WTC11 (cell line): ENCODE results near the gene CUTC. TPM values are rescaled to one million over a fixed set of nuclear protein-coding genes. Genes with fewer than 3 reads are reported as not detected.
A peak's percentile ranks its signal among the peaks of the same experiment; 100 is the strongest.

Source experiments
- ATAC-seq: fragments of 200-7000 bp; cut with Tn5 transposase; 2 replicates; pipeline ENCODE4 v1.10.0; 2021; ENCODE audit warnings: mild to moderate bottlenecking, moderate library complexity
- CTCF ChIA-PET: fragments of 300-600 bp; sonication (Branson Sonifier 250); formaldehyde crosslinking; loops from one replicate; lab custom pipeline; 2021; ENCODE audit warnings: antibody characterized with exemption; lab: Charles Lee
- POLR2A ChIA-PET: fragments of 350-600 bp; sonication (Branson Sonifier 250); formaldehyde crosslinking; loops from one replicate; lab custom pipeline; 2021; ENCODE audit warnings: antibody characterized with exemption; lab: Charles Lee
- DNase-seq: peaks from one replicate; pipeline ENCODE4 v3.0.0; 2021; ENCODE audit warnings: low spot score
- H3K27ac Mint-ChIP-seq: 2 replicates; pipeline ENCODE4 v1.8.0; 2021; ENCODE audit warnings: mixed read lengths
- H3K27me3 Mint-ChIP-seq: 2 replicates; pipeline ENCODE4 v1.8.0; 2021; ENCODE audit warnings: low read depth, mild to moderate bottlenecking, moderate library complexity, mixed read lengths
- H3K36me3 Mint-ChIP-seq: 2 replicates; pipeline ENCODE4 v1.8.0; 2021; ENCODE audit warnings: mixed read lengths
- H3K4me1 Mint-ChIP-seq: 2 replicates; pipeline ENCODE4 v1.8.0; 2022; ENCODE audit warnings: mixed read lengths
- H3K4me3 Mint-ChIP-seq: 2 replicates; pipeline ENCODE4 v1.8.0; 2021; ENCODE audit warnings: mild to moderate bottlenecking, moderate library complexity, mixed read lengths
- H3K9me3 Mint-ChIP-seq: 2 replicates; pipeline ENCODE4 v1.8.0; 2021; ENCODE audit warnings: mixed read lengths
- ATF1 ChIP-seq: sonication (generic); formaldehyde crosslinking; IDR thresholded peaks from 2 replicates; pipeline ENCODE4 v1.8.1; 2023; ENCODE audit warnings: mild to moderate bottlenecking, moderate library complexity, missing genetic modification reagents
- CBFB ChIP-seq: sonication (generic); formaldehyde crosslinking; IDR thresholded peaks from 2 replicates; pipeline ENCODE4 v1.8.1; 2022; ENCODE audit warnings: mild to moderate bottlenecking, low read depth, missing genetic modification reagents
- ERG ChIP-seq: fragments of 250-450 bp; sonication (Bioruptor Pico); IDR thresholded peaks from 2 replicates; pipeline ENCODE4 v1.8.0; 2021; ENCODE audit warnings: mild to moderate bottlenecking
- ETV6 ChIP-seq: sonication (generic); formaldehyde crosslinking; IDR thresholded peaks from 2 replicates; pipeline ENCODE4 v1.8.1; 2022; ENCODE audit warnings: mild to moderate bottlenecking, missing genetic modification reagents
- FOXP1 ChIP-seq: sonication (generic); formaldehyde crosslinking; IDR thresholded peaks from 2 replicates; pipeline ENCODE4 v1.8.0; 2022; ENCODE audit warnings: missing genetic modification reagents, mild to moderate bottlenecking, moderate library complexity, borderline replicate concordance
- IRF2 ChIP-seq: sonication (generic); formaldehyde crosslinking; IDR thresholded peaks from 2 replicates; pipeline ENCODE4 v1.8.0; 2022; ENCODE audit warnings: low read depth, missing genetic modification reagents, borderline replicate concordance
- KAT7 ChIP-seq: sonication (generic); formaldehyde crosslinking; IDR thresholded peaks from 2 replicates; pipeline ENCODE4 v1.8.1; 2023; ENCODE audit warnings: missing genetic modification reagents, mild to moderate bottlenecking, borderline replicate concordance
- MYBL2 ChIP-seq: sonication (generic); formaldehyde crosslinking; IDR thresholded peaks from 2 replicates; pipeline ENCODE4 v1.8.1; 2023; ENCODE audit warnings: mild to moderate bottlenecking, moderate library complexity, missing genetic modification reagents
- SMAD4 ChIP-seq: sonication (generic); formaldehyde crosslinking; IDR thresholded peaks from 2 replicates; pipeline ENCODE4 v1.8.0; 2022; ENCODE audit warnings: mild to moderate bottlenecking, missing genetic modification reagents
- ZBTB21 ChIP-seq: sonication (generic); formaldehyde crosslinking; IDR thresholded peaks from 2 replicates; pipeline ENCODE4 v1.8.1; 2023; ENCODE audit warnings: mild to moderate bottlenecking, missing genetic modification reagents, borderline replicate concordance
- ZNF121 ChIP-seq: sonication (generic); formaldehyde crosslinking; IDR thresholded peaks from 2 replicates; pipeline ENCODE4 v1.8.0; 2023; ENCODE audit warnings: missing genetic modification reagents
- ZNF219 ChIP-seq: sonication (generic); formaldehyde crosslinking; IDR thresholded peaks from 2 replicates; pipeline ENCODE4 v1.8.0; 2023; ENCODE audit warnings: missing genetic modification reagents, mild to moderate bottlenecking, borderline replicate concordance
- ZNF317 ChIP-seq: sonication (generic); formaldehyde crosslinking; IDR thresholded peaks from 2 replicates; pipeline ENCODE4 v1.8.1; 2023; ENCODE audit warnings: low read depth, mild to moderate bottlenecking, moderate library complexity, missing genetic modification reagents, borderline replicate concordance
- ZNF671 ChIP-seq: fragments of 250-450 bp; sonication (Bioruptor Pico); IDR thresholded peaks from 2 replicates; pipeline ENCODE4 v1.8.0; 2021; ENCODE audit warnings: mild to moderate bottlenecking
- ZSCAN18 ChIP-seq: fragments of 250-450 bp; sonication (Bioruptor Pico); IDR thresholded peaks from 2 replicates; pipeline ENCODE4 v2.1.2; 2022; ENCODE audit warnings: mild to moderate bottlenecking, moderate library complexity
- total RNA-seq: library from RNA; stranded (reverse); gene quantifications from 3 replicates; pipeline ENCODE4 v1.2.3, GENCODE V29; 2021
- TF ChIP-seq, protein P1 (sequence below): sonication (generic); formaldehyde crosslinking; IDR thresholded peaks from 2 replicates; pipeline ENCODE4 v1.8.0; 2022; ENCODE audit warnings: missing genetic modification reagents
- TF ChIP-seq, protein P2 (sequence below): sonication (generic); formaldehyde crosslinking; IDR thresholded peaks from 2 replicates; pipeline ENCODE4 v1.8.0; 2023; ENCODE audit warnings: mild to moderate bottlenecking, missing genetic modification reagents
- TF ChIP-seq, protein P3 (sequence below): sonication (generic); formaldehyde crosslinking; IDR thresholded peaks from 2 replicates; pipeline ENCODE4 v1.8.0; 2022; ENCODE audit warnings: mild to moderate bottlenecking, missing genetic modification reagents
- TF ChIP-seq, protein P4 (sequence below): fragments of 250-450 bp; sonication (Bioruptor Pico); IDR thresholded peaks from 2 replicates; pipeline ENCODE4 v1.9.0; 2021; ENCODE audit warnings: mild to moderate bottlenecking

Gene CUTC
- total RNA-seq, 1 experiment from 2014 or later, result 28.6 TPM

DNA sequence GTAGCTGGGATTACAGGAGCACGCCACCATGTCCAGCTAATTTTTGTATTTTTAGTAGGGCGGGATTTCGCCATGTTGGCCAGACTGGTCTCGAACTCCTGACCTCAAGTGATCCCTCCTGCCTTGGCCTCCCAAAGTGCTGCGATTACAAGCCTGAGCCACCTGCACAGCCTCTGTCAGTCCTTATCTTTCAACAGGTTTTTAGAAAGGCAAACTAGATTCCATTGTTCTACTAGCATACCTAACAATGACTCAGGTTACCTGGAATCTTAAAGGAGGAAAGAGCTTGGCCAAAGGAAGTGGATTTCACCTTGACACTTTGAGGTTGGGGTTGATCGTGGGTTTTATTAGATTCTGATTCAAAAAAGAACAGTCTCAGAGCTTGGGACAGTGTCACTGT is 53.6 kb downstream of the CUTC start:
- DNase-seq, result no peak
- Mint-ChIP-seq H3K27me3 (no peaks in the 10 kb centered on the region), H3K9me3 (no peaks in the 10 kb centered on the region), H3K27ac (no peak overlapping the region), H3K4me1 (peaks cover 20% of the 10 kb centered on the region), H3K4me3 (no peak overlapping the region), H3K36me3 (no peaks in the 10 kb centered on the region)
- peak; percentile 72 for ATAC-seq
- CTCF ChIA-PET, result interaction anchor here (1.6 kb wide), 1 partner anchor 53 kb away, joined by 4 read pairs; no protein-coding TSS in a partner anchor
- TF ChIP-seq ERG (CRISPR knock-in tag), result no peak
- no peak for TF ChIP-seq MYBL2 (CRISPR knock-in tag)
- TF ChIP-seq CBFB (CRISPR knock-in tag), result no peak
- no peak for TF ChIP-seq ZBTB21 (CRISPR knock-in tag)
- TF ChIP-seq ZSCAN18 (CRISPR knock-in tag), result no peak
- TF ChIP-seq, protein P1, sequence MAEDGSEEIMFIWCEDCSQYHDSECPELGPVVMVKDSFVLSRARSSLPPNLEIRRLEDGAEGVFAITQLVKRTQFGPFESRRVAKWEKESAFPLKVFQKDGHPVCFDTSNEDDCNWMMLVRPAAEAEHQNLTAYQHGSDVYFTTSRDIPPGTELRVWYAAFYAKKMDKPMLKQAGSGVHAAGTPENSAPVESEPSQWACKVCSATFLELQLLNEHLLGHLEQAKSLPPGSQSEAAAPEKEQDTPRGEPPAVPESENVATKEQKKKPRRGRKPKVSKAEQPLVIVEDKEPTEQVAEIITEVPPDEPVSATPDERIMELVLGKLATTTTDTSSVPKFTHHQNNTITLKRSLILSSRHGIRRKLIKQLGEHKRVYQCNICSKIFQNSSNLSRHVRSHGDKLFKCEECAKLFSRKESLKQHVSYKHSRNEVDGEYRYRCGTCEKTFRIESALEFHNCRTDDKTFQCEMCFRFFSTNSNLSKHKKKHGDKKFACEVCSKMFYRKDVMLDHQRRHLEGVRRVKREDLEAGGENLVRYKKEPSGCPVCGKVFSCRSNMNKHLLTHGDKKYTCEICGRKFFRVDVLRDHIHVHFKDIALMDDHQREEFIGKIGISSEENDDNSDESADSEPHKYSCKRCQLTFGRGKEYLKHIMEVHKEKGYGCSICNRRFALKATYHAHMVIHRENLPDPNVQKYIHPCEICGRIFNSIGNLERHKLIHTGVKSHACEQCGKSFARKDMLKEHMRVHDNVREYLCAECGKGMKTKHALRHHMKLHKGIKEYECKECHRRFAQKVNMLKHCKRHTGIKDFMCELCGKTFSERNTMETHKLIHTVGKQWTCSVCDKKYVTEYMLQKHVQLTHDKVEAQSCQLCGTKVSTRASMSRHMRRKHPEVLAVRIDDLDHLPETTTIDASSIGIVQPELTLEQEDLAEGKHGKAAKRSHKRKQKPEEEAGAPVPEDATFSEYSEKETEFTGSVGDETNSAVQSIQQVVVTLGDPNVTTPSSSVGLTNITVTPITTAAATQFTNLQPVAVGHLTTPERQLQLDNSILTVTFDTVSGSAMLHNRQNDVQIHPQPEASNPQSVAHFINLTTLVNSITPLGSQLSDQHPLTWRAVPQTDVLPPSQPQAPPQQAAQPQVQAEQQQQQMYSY (CRISPR knock-in tag), result no peak
- TF ChIP-seq IRF2 (CRISPR knock-in tag), result no peak
- no peak for TF ChIP-seq ZNF671 (CRISPR knock-in tag)
- no peak for TF ChIP-seq FOXP1 (CRISPR knock-in tag)
- POLR2A ChIA-PET, result no interaction called here

DNA sequence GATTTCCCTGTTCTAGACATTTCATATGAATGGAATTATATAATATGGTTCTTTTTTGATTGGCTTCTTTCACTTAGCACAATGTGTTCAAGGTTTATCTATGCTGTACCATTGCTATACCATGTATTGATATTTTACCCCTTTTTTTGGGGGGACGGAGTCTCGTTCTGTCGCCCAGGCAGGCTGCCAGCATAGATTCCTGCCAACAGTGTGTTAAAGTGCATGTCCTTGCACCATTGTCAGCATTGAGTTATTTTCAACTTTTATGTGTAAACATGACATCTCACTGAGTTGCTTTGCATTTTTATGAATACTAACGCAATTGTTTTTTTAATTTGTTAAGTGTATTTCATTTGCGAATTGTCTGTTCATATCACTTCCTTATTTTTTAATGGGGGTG is 55.3 kb downstream of the CUTC start:
- TF ChIP-seq ETV6 (CRISPR knock-in tag), result no peak
- no peak for TF ChIP-seq KAT7
- TF ChIP-seq, protein P1 (CRISPR knock-in tag), result no peak
- TF ChIP-seq ZNF121, result no peak
- no peak for TF ChIP-seq SMAD4 (CRISPR knock-in tag)
- TF ChIP-seq, protein P2, sequence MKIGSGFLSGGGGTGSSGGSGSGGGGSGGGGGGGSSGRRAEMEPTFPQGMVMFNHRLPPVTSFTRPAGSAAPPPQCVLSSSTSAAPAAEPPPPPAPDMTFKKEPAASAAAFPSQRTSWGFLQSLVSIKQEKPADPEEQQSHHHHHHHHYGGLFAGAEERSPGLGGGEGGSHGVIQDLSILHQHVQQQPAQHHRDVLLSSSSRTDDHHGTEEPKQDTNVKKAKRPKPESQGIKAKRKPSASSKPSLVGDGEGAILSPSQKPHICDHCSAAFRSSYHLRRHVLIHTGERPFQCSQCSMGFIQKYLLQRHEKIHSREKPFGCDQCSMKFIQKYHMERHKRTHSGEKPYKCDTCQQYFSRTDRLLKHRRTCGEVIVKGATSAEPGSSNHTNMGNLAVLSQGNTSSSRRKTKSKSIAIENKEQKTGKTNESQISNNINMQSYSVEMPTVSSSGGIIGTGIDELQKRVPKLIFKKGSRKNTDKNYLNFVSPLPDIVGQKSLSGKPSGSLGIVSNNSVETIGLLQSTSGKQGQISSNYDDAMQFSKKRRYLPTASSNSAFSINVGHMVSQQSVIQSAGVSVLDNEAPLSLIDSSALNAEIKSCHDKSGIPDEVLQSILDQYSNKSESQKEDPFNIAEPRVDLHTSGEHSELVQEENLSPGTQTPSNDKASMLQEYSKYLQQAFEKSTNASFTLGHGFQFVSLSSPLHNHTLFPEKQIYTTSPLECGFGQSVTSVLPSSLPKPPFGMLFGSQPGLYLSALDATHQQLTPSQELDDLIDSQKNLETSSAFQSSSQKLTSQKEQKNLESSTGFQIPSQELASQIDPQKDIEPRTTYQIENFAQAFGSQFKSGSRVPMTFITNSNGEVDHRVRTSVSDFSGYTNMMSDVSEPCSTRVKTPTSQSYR (CRISPR knock-in tag), result no peak
- no peak for TF ChIP-seq CBFB (CRISPR knock-in tag)
- no peak for TF ChIP-seq ATF1 (CRISPR knock-in tag)
- TF ChIP-seq, protein P3, sequence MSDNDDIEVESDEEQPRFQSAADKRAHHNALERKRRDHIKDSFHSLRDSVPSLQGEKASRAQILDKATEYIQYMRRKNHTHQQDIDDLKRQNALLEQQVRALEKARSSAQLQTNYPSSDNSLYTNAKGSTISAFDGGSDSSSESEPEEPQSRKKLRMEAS (CRISPR knock-in tag), result no peak
- TF ChIP-seq ERG (CRISPR knock-in tag), result no peak
- TF ChIP-seq ZNF317, result no peak
- TF ChIP-seq ZNF219, result no peak
- TF ChIP-seq, protein P4, sequence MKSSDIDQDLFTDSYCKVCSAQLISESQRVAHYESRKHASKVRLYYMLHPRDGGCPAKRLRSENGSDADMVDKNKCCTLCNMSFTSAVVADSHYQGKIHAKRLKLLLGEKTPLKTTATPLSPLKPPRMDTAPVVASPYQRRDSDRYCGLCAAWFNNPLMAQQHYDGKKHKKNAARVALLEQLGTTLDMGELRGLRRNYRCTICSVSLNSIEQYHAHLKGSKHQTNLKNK, result no peak
- no peak for TF ChIP-seq MYBL2 (CRISPR knock-in tag)
- TF ChIP-seq ZBTB21 (CRISPR knock-in tag), result no peak
- H3K4me1 Mint-ChIP-seq, result peaks cover 20% of the 10 kb centered on the region
- POLR2A ChIA-PET, result no interaction called here
- H3K27me3 Mint-ChIP-seq, result no peaks in the 10 kb centered on the region
- ATAC-seq (no peak), DNase-seq (no peak)
- CTCF ChIA-PET, result interaction anchor here (1.0 to 1.5 kb wide), 2 partner anchors 12 to 58 kb away, joined by 3 to 5 read pairs; no protein-coding TSS in a partner anchor
- no peak overlapping the region for H3K4me3 Mint-ChIP-seq
- H3K27ac Mint-ChIP-seq, result no peak overlapping the region
- no peaks in the 10 kb centered on the region for H3K9me3 Mint-ChIP-seq
- H3K36me3 Mint-ChIP-seq, result no peaks in the 10 kb centered on the region
